SHP77 (cell line): Measurements from ENCODE around the gene NRM.
A peak's percentile ranks its signal among the peaks of the same experiment; 100 is the strongest.
"Not testable (repeated sequence)": the region's sequence is repeated elsewhere in the genome, so short reads cannot be mapped to it uniquely, and the experiment has no call there.

Experiments used
- DNase-seq, 2 experiments: peaks; one replicate each; lab custom pipeline; 2025; lab: John Stamatoyannopoulos, UW

The NRM gene

DNA sequence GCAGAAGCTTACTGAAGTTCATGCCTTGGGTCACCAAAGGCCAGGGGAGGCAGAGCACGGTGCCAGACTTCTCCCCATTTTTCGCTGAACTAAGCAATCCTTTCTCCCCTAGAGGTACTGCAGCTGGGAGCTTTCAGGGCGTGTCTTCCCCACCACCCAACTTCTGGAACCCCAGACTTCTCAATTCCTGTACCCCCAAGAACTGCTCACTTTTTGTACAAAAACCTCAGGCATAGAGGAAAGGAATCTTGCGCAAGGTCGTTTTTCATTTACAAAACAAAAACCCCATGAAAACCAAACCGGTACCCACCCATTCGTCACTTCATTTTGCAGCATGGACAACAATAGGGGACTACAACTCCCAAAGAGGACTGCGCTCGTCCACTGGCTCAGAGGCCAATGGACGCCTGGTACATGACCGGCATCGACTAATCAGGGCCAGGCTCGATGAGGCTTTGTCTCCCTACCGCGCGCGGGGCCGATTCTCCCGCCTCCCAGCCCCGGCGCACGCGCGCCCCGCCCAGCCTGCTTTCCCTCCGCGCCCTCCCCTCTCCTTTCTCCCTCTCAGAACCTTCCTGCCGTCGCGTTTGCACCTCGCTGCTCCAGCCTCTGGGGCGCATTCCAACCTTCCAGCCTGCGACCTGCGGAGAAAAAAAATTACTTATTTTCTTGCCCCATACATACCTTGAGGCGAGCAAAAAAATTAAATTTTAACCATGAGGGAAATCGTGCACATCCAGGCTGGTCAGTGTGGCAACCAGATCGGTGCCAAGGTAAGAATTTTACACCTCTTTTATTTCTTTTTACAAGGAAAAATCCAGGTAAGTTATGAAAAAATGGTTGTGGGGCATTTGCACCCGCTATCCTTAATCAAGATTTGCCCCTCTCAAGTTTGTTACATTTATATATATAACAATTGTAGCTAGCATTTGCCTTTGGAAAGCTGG lies 29.3 kb upstream of the NRM start, which contains the start of gene TUBB:
TUBB (plus strand) TSS at position 562 of the 947 bp plus-strand sequence; CDS start at position 717, 155 bp downstream.
- DNase-seq = peak; percentile 94 to 97

GRCh38 chr6:30719356-30719755 lies 28.6 kb upstream of the NRM start:
- no peak for DNase-seq

- DNase-seq = not testable (repeated sequence)
Measured at GRCh38 chr6:30717845-30718720, 27.3 kb upstream of the NRM start.

DNA sequence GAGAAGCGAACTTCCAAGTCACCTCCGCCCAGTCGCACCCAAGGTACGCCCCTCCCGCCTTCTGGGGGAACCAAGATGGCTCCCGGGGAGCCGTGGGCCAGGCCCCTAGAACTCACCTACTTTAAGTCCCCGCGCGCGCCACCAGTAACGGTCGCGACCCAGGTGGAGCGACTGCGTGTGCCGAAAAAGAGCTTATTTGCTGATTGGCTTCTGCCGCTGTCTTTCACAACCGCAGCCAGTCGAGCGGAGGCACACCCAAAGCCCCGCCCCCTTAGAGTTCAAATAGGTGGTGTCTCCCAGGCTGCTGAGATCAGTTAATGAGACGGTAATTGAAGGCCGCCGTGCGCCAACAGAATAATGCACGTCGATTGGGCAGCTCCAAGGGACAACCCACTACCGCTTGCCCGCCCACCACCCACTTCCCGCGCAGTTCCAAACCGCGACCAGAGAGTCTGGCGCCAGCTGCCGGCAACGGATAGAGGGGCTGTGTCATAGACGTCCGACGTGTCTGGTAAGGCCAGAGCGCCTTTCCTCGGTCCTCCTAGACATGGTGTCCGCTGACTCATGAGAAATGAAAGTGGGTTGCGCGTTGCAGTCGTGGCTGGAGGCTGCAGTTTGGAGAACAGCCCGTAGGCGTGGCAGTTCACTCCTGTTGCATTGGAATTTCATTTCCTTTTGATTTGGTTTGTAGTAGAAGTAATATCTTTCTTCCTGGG lies 26.5 kb upstream of the NRM start, which contains the start of gene MDC1:
MDC1 (minus strand) TSS at position 153 of the 716 bp plus-strand sequence. CDS start 2,106 bp downstream, outside the sequence.
- DNase-seq = peak; percentile 99 to 100

- no peak for DNase-seq
Measured at GRCh38 chr6:30716879-30717128, 26.0 kb upstream of the NRM start.

DNA sequence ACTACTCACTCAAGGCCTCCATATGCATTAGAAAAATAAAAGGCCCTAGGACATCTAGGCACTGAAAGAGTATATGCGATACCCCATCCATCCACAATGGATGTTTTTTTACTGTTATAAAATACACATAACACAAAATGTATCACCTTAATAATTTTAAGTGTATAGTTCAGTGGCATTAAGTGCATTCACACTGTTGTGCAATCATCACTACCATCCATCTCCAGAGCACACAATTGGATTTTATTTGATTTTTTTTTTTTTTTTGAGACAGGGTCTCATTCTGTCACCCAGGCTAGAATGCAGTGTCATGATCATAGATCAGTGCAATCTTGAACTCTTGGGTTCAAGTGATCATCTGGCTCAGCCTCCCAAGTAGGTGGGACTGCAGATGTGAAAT lies 23.5 kb upstream of the NRM start:
- no peak for DNase-seq

GRCh38 chr6:30712441-30712945 lies 21.7 kb upstream of the NRM start:
- no peak for DNase-seq

- no peak for DNase-seq
Measured at GRCh38 chr6:30711758-30712380, 21.1 kb upstream of the NRM start.

- DNase-seq = no peak
Measured at GRCh38 chr6:30709101-30709868, 18.5 kb upstream of the NRM start.

GRCh38 chr6:30707281-30707850 lies 16.6 kb upstream of the NRM start:
- DNase-seq = peak; percentile 74 to 85

GRCh38 chr6:30705620-30706019 lies 14.8 kb upstream of the NRM start:
- DNase-seq = no peak

GRCh38 chr6:30703821-30704220 lies 13.0 kb upstream of the NRM start:
- DNase-seq = no peak

DNA sequence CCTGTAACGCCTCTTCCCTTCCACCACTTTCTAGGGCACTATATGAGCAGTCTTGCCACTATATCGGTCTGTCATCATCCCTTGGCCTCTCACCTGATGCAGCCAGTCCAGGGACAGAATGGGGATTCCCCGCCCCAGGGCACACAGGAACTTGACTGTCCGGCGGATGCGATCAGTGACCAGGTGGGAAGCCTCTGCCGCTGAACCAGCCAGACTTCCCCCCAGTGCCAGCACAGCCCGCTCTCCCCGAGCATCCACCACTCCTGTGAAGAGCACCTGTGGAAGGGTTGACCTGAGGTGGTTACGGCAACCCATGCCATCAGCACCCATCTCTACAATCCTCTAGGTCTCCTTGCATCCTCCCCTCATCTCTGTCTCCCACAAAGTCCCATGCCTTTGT lies 12.2 kb upstream of the NRM start:
- no peak for DNase-seq

DNA sequence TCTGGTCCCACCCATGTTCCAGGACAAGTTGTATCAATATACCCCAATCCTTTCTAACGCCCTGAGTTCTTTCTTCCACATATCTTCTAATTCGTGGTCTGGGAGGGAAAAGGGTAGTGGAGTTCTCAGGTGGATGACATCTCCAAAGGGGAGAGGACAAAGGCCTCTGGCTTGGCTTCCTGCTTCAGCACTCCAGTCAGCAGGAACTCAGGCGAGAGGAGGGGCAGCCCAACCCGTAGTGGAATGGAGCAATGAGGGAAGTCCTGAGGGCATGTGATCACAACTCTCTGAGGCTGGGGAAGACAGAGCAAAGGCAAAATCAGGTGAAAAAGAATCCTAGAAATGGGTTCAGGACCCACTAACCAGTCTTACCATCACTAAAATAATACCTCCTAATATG lies 9.6 kb upstream of the NRM start:
- no peak for DNase-seq

DNA sequence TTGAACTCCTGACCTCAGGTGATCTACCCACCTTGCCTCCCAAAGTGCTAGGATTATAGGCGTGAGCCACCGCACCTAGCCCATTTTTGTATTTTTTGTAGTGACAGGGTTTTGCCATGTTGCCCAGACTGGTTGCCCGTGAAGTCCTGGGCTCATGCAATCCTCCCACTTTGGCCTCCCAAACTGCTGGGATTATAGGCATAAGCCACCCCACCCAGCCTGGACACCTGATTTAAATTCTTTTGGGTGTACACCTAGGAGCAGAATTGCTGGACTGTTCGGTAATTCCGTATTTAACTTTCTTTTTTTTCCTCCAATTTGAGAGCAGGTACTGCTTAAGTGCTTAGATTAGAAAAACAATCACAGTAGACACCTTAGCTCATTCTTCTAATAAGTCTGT lies 5.6 kb upstream of the NRM start:
- no peak for DNase-seq

DNA sequence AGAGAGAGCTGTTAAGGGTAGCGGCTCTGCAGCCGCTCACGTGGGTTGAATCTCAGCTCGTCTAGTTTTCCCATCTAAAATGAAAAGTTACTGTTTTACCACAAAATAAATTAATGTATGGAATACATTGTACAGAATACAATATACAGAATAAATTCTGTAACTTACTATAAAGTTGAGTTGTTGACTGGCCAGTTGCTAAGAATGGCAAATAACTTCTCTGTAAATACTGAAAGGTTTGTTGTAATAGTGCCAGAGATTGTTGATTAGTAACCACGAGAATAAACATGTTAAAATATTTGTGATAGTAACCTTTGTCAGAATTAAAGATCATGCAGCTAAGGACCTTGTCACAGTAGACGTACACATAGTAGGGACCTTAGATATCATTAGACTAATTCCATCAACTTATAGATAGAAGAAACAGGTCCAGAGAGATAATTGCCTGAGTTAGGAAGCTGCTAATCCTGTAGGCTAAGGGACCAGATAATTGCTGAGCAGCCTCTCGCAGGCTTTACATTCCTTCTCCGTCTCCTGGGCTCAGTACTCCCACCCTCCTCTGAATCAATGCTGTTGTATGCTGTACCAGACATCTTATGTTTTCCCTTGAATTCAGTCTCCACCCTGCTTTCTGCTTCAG lies 544 bp upstream of the NRM start:
- DNase-seq = no peak

DNA sequence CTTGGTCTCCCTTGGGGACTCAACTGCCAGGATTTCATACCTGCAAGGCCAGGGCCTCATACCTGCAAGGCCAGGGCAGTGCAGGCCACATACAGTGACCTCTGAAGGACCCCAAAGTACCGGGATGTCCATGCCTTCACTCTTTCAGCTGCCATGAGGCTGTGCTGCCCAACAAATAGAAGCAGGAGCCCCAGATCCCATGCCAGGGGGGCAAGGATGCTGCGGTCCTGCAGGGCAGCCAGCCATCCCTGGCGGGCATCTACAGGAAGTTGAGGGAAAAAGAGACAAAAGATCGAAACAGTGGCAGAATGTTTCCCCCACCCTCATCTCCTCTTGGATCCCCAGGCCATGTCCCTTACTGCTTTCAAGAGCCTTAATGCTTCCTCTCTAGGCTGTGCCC lies 799 bp downstream of the NRM start:
- DNase-seq = no peak

- DNase-seq = no peak
Measured at GRCh38 chr6:30689022-30689865, 1.5 kb downstream of the NRM start.

- DNase-seq = no peak
Measured at GRCh38 chr6:30688569-30688968, 2.2 kb downstream of the NRM start.
